GM19372 (cell line): ENCODE results near the gene TEX9.
"Not testable (repeated sequence)": the region's sequence is repeated elsewhere in the genome, so short reads cannot be mapped to it uniquely, and the experiment has no call there.

Source experiments
- ATAC-seq: cut with Tn5 transposase; IDR thresholded peaks from one replicate; pipeline ENCODE4 v1.9.1; 2021; ENCODE audit warnings: mild to moderate bottlenecking, low read depth, moderate library complexity; ENCODE audit not compliant: unreplicated experiment

TEX9 gene

GRCh38 chr15:56365075-56365711 lies at the start of gene TEX9:
TSS of gene TEX9 (plus strand) at chr15:56365426. CDS start at chr15:56365451, 25 bp downstream.
- ATAC-seq: peak; percentile 97

GRCh38 chr15:56316561-56316960 lies 48.7 kb upstream of the TEX9 start:
- ATAC-seq: not testable (repeated sequence)

DNA sequence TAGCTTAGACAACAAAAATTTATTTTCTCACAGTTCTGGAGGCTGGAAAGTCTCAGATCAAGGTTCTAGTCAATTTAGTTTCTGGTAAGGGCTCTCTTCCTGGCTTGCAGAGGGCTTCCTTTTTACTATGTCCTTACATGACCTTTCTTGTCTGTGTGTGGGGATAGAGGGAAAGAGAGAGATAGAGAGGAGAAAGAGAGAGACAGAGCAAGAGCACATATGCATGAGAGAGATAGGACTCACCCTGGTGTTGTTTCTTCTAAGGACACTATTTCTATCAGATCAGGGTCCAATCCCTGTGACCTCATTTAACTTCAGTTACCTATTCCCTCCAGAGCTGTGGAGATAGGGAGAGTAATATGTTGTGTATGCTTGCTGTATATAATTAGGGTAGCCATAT lies 44.9 kb upstream of the TEX9 start:
- no peak for ATAC-seq

DNA sequence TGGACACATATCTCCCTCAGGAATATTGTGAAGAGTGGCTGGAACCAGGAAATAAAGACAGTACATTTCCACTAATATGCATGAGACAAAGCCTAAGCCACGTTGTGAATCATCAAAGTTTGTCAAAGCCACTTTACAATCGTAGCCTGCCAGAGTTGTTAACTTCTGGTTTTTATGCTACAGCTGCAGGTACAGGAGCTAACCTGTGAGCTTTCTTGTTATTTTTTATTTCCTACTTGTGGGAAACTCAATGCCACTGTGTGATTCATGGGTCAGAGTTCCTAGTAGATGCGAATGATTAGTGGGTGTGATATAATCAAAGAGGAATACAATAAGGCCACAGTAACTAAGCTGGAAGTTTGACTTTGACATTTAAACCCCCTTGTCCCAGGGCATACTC lies 44.4 kb upstream of the TEX9 start:
- no peak for ATAC-seq

DNA sequence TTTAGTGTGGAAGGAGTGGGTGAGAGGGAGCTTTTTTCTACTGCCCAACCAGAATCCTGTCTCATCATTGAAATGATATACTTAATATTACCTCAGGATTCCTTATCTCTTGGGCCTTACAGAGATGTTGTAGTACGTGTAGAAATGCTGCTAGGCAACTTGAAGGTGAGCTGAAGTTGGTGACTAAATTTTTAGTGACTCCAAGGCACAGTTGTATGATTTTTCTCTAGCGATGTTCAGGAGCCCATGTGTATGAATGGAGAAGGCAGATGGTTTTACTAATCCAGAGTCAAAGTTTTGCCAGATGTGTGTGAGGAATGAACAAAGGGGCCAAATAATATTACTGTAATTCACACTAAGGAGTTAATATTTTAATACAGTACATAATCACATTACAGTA lies 42.8 kb upstream of the TEX9 start:
- ATAC-seq: no peak

- no peak for ATAC-seq
These were observed 41.8 kb upstream of the TEX9 start for GRCh38 chr15:56323435-56323834.

DNA sequence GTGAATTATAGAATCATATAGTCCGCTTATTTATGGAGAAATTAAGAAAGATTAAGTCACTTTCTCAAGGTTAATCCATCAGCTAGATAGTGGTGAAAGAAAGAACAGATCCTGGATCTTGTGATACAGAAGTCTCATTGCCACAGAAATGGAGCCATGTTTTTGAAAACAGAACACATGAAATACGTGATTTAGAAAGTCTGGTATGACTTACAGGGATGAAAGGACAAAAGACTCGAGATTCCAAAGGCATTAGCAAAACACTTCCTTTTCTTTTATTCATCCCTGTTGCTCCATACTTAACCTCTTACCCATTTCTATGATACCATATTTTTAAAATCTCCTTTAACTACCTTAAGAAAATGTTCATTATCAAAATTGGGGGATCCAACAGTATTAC lies 40.0 kb upstream of the TEX9 start:
- ATAC-seq: no peak

DNA sequence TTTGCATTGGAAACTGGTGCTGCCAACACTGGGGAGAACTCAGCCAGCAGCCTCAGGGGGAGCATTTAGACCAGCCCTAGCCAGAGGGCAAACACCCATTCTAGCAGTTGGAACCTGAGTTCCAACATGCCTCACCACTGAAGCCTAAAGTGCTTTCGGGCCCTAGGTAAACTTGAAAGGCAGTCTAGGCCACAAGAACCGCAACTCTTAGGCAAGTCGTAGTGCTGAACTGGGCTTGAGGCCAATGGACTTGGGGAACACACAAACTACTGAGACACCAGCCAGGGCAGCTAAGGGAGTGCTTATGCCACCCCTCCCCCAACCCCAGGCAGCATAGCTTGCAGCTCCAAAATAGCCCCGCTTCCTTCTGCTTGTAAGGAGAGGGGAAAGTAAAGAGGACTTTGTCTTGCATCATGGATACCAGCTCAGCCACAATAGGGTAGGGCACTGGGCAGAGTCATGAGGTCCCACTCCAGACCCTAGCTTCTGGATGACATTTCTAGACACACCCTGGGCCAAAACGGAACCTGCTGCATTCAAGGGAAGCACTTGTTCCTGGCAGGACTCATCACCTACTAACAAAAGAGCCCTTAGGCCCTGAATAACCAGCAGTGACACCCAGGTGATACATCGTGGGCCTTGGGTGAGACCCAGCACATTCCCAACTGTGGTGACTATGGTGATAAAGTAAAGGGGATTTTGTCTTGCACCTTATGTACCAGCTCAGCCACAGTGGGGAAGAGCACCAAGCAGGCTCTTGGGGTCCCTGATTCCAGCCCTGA lies 37.3 kb upstream of the TEX9 start:
- ATAC-seq: no peak

DNA sequence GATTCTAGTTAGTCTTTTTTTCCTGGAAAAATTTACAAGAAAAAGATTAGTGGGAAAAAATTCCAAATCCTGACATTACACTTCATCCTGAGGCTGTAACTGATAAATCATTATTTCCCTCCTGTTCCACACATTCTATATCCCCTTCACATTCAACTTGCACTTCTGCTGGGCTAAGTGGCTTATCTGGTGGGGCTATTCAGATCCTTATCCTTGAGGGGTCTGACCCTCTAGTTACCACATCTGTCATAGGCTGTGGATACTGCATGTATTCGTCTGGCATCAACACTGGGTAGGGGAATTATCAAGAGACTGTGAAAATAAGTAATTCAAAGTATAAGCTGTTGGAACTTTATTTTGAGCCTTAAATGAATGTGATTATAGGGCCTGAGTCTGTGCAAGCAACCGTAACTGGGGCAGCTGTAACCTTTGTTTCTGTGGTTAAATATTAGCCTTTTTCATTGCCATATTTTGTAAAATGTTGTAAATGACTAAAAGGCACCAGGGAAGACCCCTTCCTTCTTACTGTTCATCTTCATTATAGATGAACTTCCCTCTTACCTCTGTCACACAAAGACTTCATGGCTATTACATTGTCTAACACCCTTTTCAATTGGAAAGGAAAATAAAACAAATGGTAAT lies 28.0 kb upstream of the TEX9 start:
- ATAC-seq: no peak

DNA sequence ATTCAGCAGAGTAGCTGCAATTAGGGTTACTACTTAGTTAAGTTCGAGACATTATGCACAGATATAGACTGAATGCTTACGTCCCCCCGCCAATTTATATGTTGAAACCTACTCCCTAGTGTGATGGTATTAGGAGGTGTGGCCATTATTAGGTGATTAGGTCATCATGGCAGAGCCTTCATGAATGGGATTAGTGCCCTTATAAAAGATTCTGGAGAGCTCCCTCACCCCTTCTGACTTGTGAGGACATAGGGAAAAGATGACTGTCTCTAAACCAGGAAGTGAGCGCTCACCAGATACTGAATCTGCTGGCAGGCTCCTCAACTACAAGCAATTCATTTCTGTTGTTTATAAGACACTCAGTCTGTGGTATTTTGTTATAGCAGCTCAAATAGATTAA lies 25.6 kb upstream of the TEX9 start:
- ATAC-seq: no peak

GRCh38 chr15:56341201-56341600 lies 24.0 kb upstream of the TEX9 start:
- no peak for ATAC-seq

GRCh38 chr15:56342653-56343052 lies 22.6 kb upstream of the TEX9 start:
- ATAC-seq: no peak

DNA sequence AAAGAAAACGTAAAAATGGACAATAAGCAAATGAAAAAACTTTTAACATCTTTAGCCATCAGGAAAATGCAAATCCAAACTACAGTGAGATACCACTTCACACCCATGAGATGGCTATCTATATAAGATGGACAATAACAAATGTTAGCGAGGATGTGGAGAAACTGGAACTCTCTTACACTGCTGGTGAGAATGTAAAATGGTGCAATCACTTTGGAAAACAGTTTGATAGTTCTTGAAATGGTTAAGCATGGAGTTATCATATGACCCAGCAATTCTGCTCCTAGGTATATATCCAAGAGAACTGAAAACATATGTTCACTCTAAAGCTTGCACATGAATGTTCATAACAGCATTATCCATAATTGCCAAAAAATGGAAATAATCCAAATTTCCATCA lies 21.3 kb upstream of the TEX9 start:
- no peak for ATAC-seq

DNA sequence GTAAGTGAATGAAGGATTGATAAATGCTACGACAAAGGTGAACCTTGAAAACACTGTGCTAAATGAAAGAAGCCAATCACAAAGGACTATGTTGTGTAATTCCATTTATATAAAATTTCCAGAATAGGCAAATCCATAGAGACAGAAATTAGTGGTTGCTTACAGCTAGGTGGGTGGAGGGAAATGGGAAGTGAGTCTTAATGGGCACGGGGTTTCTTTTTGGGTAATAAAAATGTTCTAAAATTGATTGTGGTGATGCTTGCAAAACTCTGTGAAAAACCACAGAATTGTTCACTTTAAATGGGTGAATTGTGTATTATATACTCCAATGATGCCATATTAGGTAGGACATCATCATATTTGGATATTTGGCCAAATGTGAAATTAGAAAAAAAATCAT lies 20.9 kb upstream of the TEX9 start:
- ATAC-seq: no peak

DNA sequence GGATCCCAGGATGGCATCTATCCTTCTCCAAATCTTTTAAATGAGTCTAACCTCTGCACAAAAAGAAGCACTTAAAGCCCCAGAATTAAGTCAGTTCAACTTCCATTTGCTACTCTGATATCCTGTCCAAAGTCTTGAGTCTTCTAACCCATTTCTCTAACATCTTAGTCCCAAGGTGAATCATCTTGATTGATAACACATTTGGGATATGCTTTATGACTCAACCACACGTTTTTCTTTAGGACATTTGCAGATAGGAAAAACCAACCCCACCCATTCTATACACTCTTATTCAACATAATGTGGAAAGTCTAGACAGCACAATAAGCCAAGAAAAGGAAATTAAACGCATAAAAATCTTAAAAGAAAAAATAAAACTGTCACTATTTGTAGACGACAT lies 18.8 kb upstream of the TEX9 start:
- ATAC-seq: no peak

DNA sequence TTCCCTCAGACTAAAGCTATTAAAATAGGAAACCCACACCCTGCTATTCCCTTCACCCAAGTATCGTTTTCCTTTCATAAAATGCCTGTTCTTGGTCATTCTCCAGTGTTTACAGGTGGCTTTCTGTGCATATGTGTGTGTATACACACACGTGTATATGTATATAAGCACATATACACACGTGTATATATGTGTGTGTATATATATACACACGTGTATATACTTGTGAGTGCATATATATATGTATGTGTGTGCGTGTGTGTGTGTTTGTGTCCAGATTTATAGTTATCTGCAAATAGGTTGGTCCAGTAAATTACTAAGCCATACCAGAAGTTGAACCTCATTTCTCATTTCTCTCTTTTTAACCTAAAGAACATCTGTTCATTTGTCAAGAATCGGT lies 15.7 kb upstream of the TEX9 start:
- no peak for ATAC-seq

DNA sequence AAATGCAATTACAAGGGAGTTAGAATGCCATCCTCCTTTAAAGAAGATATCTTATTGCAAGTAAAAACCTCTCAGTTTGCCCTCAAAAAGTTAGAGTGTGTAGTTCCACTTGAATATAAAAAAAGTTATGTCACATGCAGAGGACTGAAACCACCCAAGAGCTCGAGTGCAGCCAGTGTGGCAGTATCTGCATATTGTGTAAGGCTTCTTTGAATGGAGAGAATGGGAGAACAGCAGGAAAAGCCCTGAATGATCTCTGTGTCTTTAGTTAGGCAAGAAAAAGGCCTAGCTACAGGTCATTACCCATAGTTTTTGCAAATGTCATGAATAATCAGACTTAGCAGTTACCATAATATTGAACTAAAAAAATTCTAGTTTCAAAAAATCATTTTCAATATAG lies 13.9 kb upstream of the TEX9 start:
- ATAC-seq: no peak

GRCh38 chr15:56351957-56352506 lies 13.2 kb upstream of the TEX9 start:
- ATAC-seq: no peak

DNA sequence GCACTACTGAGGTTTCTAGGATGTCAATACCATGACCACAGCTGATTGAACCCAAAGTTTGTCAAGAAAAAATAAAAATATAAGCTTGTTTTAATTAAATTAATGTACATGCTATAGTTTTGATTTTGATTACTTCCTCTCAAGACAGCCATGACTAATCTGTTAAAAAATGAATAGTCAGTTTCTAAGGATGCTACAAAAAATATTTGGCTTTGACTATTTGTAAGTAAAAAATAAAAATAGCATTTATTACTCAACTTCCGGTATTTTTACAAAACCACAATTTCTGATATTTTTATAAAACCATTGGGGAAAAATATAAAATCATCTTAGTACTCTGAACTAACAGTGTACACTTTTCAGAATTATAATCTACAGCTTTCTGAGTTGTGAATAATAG lies 12.1 kb upstream of the TEX9 start:
- ATAC-seq: no peak

DNA sequence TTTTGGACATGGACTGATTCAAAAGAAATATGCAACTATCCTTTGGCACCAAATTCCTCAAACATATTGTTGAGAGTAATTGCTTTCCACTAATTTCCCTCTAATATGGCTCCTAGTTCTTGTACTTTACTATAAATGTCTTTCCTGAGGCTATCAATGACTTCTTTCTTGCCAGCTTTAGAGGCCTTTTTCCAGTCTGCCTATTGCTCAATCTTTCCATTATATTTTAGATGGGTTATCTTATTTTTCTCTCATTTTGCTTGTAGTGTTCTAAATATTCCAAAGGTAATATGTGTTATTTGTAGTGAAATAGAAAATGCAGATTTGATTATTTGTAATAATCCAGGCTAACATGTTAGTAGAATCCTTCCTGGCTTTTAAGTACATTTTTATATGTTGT lies 11.5 kb upstream of the TEX9 start:
- no peak for ATAC-seq

GRCh38 chr15:56356616-56357015 lies 8.6 kb upstream of the TEX9 start:
- ATAC-seq: no peak

DNA sequence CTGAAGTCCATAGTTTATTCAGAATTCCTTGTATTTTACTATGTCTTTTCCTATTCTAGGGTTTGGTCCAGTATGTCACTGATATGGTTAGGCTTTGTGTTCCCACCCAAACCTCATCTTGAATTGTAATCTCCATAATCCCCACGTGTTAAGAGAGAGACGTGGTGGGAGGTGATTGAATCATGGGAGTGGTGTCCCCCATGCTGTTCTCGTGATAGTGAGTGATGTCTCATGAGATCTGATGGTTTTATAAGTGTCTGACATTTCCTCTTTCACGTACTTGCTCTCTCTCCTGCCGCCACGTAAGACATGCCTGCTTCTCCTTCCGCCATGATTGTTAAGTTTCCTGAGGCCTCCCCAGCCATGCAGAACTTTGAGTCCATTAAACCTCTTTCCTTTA lies 6.6 kb upstream of the TEX9 start:
- ATAC-seq: no peak
